Panc1 (cell line): ENCODE measurements around the gene IFFO2. TPM values are rescaled to one million over a fixed set of nuclear protein-coding genes. Genes with fewer than 3 reads are reported as not detected.

Experiments
- ATAC-seq: fragments of 200-7000 bp; cut with Tn5 transposase; 2 replicates; pipeline ENCODE4 v1.9.1; 2020; ENCODE audit warnings: mild to moderate bottlenecking, moderate library complexity
- BruUV-seq: library from RNA; stranded (reverse); fragments of 400-500 nt; replicated peaks from 2 replicates; lab custom pipeline; 2021; lab: Mats Ljungman, UMichigan
- CTCF ChIA-PET: fragments of 300-600 bp; sonication (Branson Sonifier 250); formaldehyde crosslinking; loops from one replicate; lab custom pipeline; 2022; ENCODE audit warnings: antibody characterized with exemption; lab: Charles Lee
- POLR2A ChIA-PET: fragments of 300-600 bp; sonication (Branson Sonifier 250); formaldehyde crosslinking; loops from one replicate; lab custom pipeline; 2022; ENCODE audit warnings: antibody characterized with exemption; lab: Charles Lee
- DNase-seq: peaks from one replicate; pipeline ENCODE4 v3.0.0-alpha.2; 2010; ENCODE audit warnings: low read depth, low spot score
- H3K27ac ChIP-seq: 2 replicates; pipeline ENCODE4 v1.5.1; 2011; ENCODE audit warnings: mild to moderate bottlenecking, low read length, inconsistent platforms
- H3K27me3 ChIP-seq: fragments of 200-500 bp; sonication (Bioruptor generic); 2 replicates; pipeline ENCODE4 v1.6.0; 2014; ENCODE audit warnings: low read length, inconsistent platforms; ENCODE audit not compliant: control insufficient read depth, insufficient read depth
- H3K36me3 ChIP-seq: fragments of 200-500 bp; sonication (Bioruptor generic); 2 replicates; pipeline ENCODE4 v1.5.1; 2014; ENCODE audit warnings: inconsistent platforms, mild to moderate bottlenecking, low read length, moderate library complexity; ENCODE audit not compliant: control insufficient read depth, insufficient read depth
- H3K4me1 ChIP-seq: 2 replicates; pipeline ENCODE4 v1.5.1; 2011; ENCODE audit warnings: inconsistent platforms, mild to moderate bottlenecking, low read length, moderate library complexity; ENCODE audit not compliant: control insufficient read depth, insufficient read depth
- H3K4me3 ChIP-seq, 2 experiments: 2 replicates each; pipeline ENCODE4 v1.5.1; 2011 to 2012; ENCODE audit warnings: low read depth in 2 of 2, low read length in 2 of 2, mild to moderate bottlenecking in 2 of 2, inconsistent platforms in 1 of 2, moderate library complexity in 1 of 2
- H3K9me3 ChIP-seq: fragments of 200-500 bp; sonication (Bioruptor generic); 2 replicates; pipeline ENCODE4 v1.5.1; 2014; ENCODE audit warnings: low read depth, mild to moderate bottlenecking, inconsistent platforms, low read length, moderate library complexity; ENCODE audit not compliant: control insufficient read depth, insufficient read depth
- CTCF ChIP-seq: fragments of 450-650 bp; IDR thresholded peaks from 2 replicates; pipeline ENCODE4 v1.5.1; 2017; ENCODE audit warnings: mild to moderate bottlenecking
- POLR2AphosphoS5 ChIP-seq: IDR thresholded peaks from 2 replicates; pipeline ENCODE4 v1.6.1; 2012; ENCODE audit warnings: mild to moderate bottlenecking, low read depth, low read length, moderate library complexity
- REST ChIP-seq, 2 experiments: IDR thresholded peaks; 2 replicates each; pipeline ENCODE4 v1.6.1; 2011 to 2012; ENCODE audit warnings: low read depth in 2 of 2, control low read depth in 1 of 2, low read length in 1 of 2, mild to moderate bottlenecking in 1 of 2, moderate library complexity in 1 of 2; ENCODE audit not compliant: insufficient read depth in 1 of 2
- SIN3A ChIP-seq: IDR thresholded peaks from 2 replicates; pipeline ENCODE4 v1.6.1; 2012; ENCODE audit warnings: low read depth, mild to moderate bottlenecking, low read length, moderate library complexity, borderline replicate concordance; ENCODE audit not compliant: insufficient read depth
- TCF7L2 ChIP-seq: IDR thresholded peaks from 2 replicates; pipeline ENCODE4 v1.6.1; 2011; ENCODE audit warnings: mild to moderate bottlenecking, low read depth, low read length, inconsistent platforms
- in situ Hi-C: cut with HindIII; loops from 2 replicates; pipeline ENCODE4 v1.10.0; 2016; ENCODE audit warnings: low sequenced_read_pairs, low pct_unique_long_range_greater_than_20kb
- intact Hi-C: fragments of 100-400 bp; cut with micrococcal nuclease; formaldehyde crosslinking; loops from one replicate; pipeline ENCODE4 v1.10.0; 2022; ENCODE audit not compliant: unreplicated experiment
- total RNA-seq: library from RNA; stranded (reverse); gene quantifications from one replicate; pipeline ENCODE4 v1.2.1, GENCODE V29; 2021; ENCODE audit not compliant: unreplicated experiment

Gene IFFO2
- total RNA-seq, 1 experiment from 2014 or later = 59.4 TPM

GRCh38 chr1:18885311-18886002 lies 71.0 kb downstream of the IFFO2 start:
- intact Hi-C loops = no loop called here
- ChIA-PET CTCF (interaction anchor here (0.6 kb wide), 1 partner anchor 36 kb away, joined by 3 read pairs; no protein-coding TSS in a partner anchor), POLR2A (no interaction called here)
- in situ Hi-C loops = no loop called here
- TF ChIP-seq POLR2AphosphoS5 = no peak
- TF ChIP-seq REST (IDR thresholded peaks at IDR 0.05; ENCODE audit: insufficient read depth in 1 of 2, low read depth in 2 of 2, low read length in 1 of 2) = no peak
- TF ChIP-seq SIN3A = no peak
- TF ChIP-seq CTCF = no peak
- TF ChIP-seq TCF7L2 = no peak
- H3K36me3 ChIP-seq = no peaks in the 10 kb centered on the region
- H3K4me1 ChIP-seq = no peaks in the 10 kb centered on the region
- H3K4me3 ChIP-seq = no peak overlapping the region
- DNase-seq (no peak), ATAC-seq (no peak)
- H3K27ac ChIP-seq = no peak overlapping the region
- no peaks in the 10 kb centered on the region for H3K9me3 ChIP-seq
- no TSS peak for BruUV-seq
- H3K27me3 ChIP-seq = no peaks in the 10 kb centered on the region

GRCh38 chr1:18884727-18885126 lies 71.7 kb downstream of the IFFO2 start:
- Histone ChIP-seq H3K27me3 (no peaks in the 10 kb centered on the region), H3K4me3 (no peak overlapping the region), H3K4me1 (no peaks in the 10 kb centered on the region), H3K9me3 (no peaks in the 10 kb centered on the region), H3K36me3 (no peaks in the 10 kb centered on the region), H3K27ac (no peak overlapping the region)
- no peak for ATAC-seq
- POLR2A ChIA-PET = no interaction called here
- intact Hi-C loops = no loop called here
- no TSS peak for BruUV-seq
- CTCF ChIA-PET = interaction anchor here (0.5 to 1.7 kb wide), 7 partner anchors 9 to 213 kb away, joined by 3 to 8 read pairs (median 6); no protein-coding TSS in a partner anchor
- TF ChIP-seq CTCF (no peak), REST (IDR thresholded peaks at IDR 0.05; ENCODE audit: insufficient read depth in 1 of 2, low read depth in 2 of 2, low read length in 1 of 2) (no peak), POLR2AphosphoS5 (no peak), TCF7L2 (no peak), SIN3A (no peak)
- in situ Hi-C loops = no loop called here
- DNase-seq = no peak
